GM15510 (cell line): ENCODE results near the gene VSIR.

ENCODE experiments used
- POLR2A ChIP-seq: IDR thresholded peaks from 3 replicates; pipeline ENCODE4 v1.6.1; 2011; ENCODE audit warnings: borderline replicate concordance; ENCODE audit not compliant: insufficient read length; ENCODE audit errors: extremely low read depth

The VSIR gene

GRCh38 chr10:71799608-71800453 is 26.5 kb upstream of the VSIR start:
- no peak for TF ChIP-seq POLR2A

GRCh38 chr10:71799112-71799511 is 25.8 kb upstream of the VSIR start:
- TF ChIP-seq POLR2A: no peak

GRCh38 chr10:71798308-71798624 is 24.9 kb upstream of the VSIR start:
- TF ChIP-seq POLR2A: no peak

- TF ChIP-seq POLR2A: no peak
These were observed 24.4 kb upstream of the VSIR start for GRCh38 chr10:71797533-71798307.

- no peak for TF ChIP-seq POLR2A
These were observed 23.6 kb upstream of the VSIR start for GRCh38 chr10:71796749-71797405.

- TF ChIP-seq POLR2A: no peak
These were observed 21.9 kb upstream of the VSIR start for GRCh38 chr10:71795248-71795647.

DNA sequence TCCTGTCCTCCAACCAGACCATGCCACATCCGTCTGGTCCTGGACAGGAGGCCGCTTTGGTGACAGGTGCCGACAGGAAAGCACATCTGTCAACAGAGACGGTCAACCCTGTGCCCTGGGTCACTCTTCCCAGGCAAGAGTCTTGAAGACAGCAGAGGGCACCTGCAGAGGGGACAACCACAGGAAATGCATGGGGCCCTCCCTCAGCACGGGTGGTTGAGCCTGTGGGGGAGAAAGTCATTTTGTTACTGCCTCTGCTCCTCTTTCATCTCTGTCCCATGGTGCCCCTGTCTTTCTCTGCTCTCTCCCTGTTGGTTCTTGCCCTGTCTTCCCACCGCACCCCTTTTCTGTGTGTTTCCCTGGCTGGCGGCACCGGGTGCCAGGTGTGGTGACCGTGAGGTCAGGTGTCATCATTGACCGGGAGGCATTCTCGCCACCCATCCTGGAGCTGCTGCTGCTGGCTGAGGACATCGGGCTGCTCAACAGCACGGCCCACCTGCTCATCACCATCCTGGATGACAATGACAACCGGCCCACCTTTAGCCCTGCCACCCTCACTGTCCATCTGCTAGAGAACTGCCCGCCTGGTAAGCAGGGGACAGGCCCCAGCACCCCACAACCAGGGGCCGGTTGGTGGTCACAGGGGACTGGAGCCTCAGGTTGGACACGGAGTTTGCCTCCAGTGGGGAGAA is 17.6 kb upstream of the VSIR start:
- no peak for TF ChIP-seq POLR2A

- TF ChIP-seq POLR2A: no peak
These were observed 16.6 kb upstream of the VSIR start for GRCh38 chr10:71789871-71790270.

GRCh38 chr10:71788954-71789353 is 15.6 kb upstream of the VSIR start:
- no peak for TF ChIP-seq POLR2A

GRCh38 chr10:71784679-71785272 is 11.5 kb upstream of the VSIR start:
- no peak for TF ChIP-seq POLR2A

DNA sequence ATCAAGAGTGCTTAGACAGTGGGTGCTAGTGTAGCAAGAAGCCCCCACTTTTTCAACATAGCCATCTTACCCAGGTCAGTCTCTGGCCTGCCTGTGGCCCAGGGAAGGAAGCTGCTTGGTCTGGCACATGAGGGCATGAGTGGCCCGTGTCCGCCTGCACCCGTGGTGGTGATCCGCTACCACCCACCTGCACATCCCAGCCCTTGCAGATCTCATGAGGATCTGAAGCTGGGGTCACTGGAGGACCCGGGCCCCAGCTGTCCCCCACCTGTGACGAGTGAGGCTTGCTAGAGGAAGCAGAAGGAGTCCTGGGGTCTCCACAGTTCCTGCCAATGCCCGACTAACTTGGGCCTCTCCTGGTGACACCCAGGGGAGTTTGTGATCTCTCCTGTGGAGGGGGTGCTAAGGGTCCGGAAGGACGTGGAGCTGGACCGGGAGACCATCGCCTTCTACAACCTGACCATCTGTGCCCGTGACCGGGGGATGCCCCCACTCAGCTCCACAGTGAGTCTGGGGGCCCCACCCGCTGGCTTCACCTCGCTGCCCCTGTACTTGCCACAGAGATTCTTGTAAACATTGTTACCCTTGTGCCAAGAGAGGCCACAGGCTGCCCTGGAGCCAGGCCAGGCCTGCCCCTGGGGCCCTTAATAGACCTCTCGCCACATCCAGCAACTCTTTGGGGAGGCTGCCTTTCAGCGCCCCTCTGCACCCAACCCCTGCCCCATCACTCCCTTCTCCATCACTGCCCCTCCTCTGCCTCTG is 10.8 kb upstream of the VSIR start:
- no peak for TF ChIP-seq POLR2A

GRCh38 chr10:71782917-71783490 is 9.7 kb upstream of the VSIR start:
- TF ChIP-seq POLR2A: no peak

GRCh38 chr10:71782221-71782916 is 9.0 kb upstream of the VSIR start:
- no peak for TF ChIP-seq POLR2A
